Measurements from ENCODE around the gene REV3L. TPM values are rescaled to one million over a fixed set of nuclear protein-coding genes. Genes with fewer than 3 reads are reported as not detected.

The REV3L gene
- total and polyA plus RNA-seq, 2 of the 8 experiments (the other 6 are each of a cell fraction or from before 2014, with no cell fraction given): 2.1 to 6.6 TPM

GRCh38 chr6:111254004-111254778 lies 228.8 kb downstream of the REV3L start (continued):
- TF ChIP-seq, protein P1, sequence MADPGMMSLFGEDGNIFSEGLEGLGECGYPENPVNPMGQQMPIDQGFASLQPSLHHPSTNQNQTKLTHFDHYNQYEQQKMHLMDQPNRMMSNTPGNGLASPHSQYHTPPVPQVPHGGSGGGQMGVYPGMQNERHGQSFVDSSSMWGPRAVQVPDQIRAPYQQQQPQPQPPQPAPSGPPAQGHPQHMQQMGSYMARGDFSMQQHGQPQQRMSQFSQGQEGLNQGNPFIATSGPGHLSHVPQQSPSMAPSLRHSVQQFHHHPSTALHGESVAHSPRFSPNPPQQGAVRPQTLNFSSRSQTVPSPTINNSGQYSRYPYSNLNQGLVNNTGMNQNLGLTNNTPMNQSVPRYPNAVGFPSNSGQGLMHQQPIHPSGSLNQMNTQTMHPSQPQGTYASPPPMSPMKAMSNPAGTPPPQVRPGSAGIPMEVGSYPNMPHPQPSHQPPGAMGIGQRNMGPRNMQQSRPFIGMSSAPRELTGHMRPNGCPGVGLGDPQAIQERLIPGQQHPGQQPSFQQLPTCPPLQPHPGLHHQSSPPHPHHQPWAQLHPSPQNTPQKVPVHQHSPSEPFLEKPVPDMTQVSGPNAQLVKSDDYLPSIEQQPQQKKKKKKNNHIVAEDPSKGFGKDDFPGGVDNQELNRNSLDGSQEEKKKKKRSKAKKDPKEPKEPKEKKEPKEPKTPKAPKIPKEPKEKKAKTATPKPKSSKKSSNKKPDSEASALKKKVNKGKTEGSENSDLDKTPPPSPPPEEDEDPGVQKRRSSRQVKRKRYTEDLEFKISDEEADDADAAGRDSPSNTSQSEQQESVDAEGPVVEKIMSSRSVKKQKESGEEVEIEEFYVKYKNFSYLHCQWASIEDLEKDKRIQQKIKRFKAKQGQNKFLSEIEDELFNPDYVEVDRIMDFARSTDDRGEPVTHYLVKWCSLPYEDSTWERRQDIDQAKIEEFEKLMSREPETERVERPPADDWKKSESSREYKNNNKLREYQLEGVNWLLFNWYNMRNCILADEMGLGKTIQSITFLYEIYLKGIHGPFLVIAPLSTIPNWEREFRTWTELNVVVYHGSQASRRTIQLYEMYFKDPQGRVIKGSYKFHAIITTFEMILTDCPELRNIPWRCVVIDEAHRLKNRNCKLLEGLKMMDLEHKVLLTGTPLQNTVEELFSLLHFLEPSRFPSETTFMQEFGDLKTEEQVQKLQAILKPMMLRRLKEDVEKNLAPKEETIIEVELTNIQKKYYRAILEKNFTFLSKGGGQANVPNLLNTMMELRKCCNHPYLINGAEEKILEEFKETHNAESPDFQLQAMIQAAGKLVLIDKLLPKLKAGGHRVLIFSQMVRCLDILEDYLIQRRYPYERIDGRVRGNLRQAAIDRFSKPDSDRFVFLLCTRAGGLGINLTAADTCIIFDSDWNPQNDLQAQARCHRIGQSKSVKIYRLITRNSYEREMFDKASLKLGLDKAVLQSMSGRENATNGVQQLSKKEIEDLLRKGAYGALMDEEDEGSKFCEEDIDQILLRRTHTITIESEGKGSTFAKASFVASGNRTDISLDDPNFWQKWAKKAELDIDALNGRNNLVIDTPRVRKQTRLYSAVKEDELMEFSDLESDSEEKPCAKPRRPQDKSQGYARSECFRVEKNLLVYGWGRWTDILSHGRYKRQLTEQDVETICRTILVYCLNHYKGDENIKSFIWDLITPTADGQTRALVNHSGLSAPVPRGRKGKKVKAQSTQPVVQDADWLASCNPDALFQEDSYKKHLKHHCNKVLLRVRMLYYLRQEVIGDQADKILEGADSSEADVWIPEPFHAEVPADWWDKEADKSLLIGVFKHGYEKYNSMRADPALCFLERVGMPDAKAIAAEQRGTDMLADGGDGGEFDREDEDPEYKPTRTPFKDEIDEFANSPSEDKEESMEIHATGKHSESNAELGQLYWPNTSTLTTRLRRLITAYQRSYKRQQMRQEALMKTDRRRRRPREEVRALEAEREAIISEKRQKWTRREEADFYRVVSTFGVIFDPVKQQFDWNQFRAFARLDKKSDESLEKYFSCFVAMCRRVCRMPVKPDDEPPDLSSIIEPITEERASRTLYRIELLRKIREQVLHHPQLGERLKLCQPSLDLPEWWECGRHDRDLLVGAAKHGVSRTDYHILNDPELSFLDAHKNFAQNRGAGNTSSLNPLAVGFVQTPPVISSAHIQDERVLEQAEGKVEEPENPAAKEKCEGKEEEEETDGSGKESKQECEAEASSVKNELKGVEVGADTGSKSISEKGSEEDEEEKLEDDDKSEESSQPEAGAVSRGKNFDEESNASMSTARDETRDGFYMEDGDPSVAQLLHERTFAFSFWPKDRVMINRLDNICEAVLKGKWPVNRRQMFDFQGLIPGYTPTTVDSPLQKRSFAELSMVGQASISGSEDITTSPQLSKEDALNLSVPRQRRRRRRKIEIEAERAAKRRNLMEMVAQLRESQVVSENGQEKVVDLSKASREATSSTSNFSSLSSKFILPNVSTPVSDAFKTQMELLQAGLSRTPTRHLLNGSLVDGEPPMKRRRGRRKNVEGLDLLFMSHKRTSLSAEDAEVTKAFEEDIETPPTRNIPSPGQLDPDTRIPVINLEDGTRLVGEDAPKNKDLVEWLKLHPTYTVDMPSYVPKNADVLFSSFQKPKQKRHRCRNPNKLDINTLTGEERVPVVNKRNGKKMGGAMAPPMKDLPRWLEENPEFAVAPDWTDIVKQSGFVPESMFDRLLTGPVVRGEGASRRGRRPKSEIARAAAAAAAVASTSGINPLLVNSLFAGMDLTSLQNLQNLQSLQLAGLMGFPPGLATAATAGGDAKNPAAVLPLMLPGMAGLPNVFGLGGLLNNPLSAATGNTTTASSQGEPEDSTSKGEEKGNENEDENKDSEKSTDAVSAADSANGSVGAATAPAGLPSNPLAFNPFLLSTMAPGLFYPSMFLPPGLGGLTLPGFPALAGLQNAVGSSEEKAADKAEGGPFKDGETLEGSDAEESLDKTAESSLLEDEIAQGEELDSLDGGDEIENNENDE (IDR thresholded peaks at IDR 0.05; ENCODE audit: insufficient replicate concordance, low read length): peak; percentile 84
- TF ChIP-seq RNF2 (IDR thresholded peaks at IDR 0.05; ENCODE audit: borderline replicate concordance, low read depth, low read length, missing control alignments, poor library complexity, severe bottlenecking): no peak
- TF ChIP-seq, protein P2, sequence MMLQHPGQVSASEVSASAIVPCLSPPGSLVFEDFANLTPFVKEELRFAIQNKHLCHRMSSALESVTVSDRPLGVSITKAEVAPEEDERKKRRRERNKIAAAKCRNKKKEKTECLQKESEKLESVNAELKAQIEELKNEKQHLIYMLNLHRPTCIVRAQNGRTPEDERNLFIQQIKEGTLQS (IDR thresholded peaks at IDR 0.05; ENCODE audit: insufficient read depth, low read depth, low read length): no peak
- TF ChIP-seq, protein P3, sequence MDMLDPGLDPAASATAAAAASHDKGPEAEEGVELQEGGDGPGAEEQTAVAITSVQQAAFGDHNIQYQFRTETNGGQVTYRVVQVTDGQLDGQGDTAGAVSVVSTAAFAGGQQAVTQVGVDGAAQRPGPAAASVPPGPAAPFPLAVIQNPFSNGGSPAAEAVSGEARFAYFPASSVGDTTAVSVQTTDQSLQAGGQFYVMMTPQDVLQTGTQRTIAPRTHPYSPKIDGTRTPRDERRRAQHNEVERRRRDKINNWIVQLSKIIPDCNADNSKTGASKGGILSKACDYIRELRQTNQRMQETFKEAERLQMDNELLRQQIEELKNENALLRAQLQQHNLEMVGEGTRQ (IDR thresholded peaks at IDR 0.05; ENCODE audit: low read length): no peak
- TF ChIP-seq SUZ12 (IDR thresholded peaks at IDR 0.05; ENCODE audit: low read length): no peak
- no peak for TF ChIP-seq FOSL1 (IDR thresholded peaks at IDR 0.05; ENCODE audit: insufficient read depth, low read depth, low read length)
- TF ChIP-seq JUND (IDR thresholded peaks at IDR 0.05; ENCODE audit: low read length): 0 out of 2 replicates have a peak, but pooled peaks have one; percentile 36

Data from H1 (cell line).